Uterus (tissue), 2 donors: Measurements from ENCODE around the gene ADAD2.

Experiments
- POLR2A ChIP-seq, 2 donors: fragments of 450-650 bp; IDR thresholded peaks; one replicate each; pipeline ENCODE4 v1.6.1; 2016; ENCODE audit warnings: antibody characterized with exemption in 2 of 2, mild to moderate bottlenecking in 1 of 2, moderate library complexity in 1 of 2
- TF ChIP-seq, protein P1 (sequence below), 4 experiments: fragments of 200-600 bp in 2 of 4; fragments of 450-650 bp in 2 of 4; sonication (generic) in 2 of 4; IDR thresholded peaks; one replicate each; pipeline ENCODE4 v1.5.1; 2016 to 2019; ENCODE audit warnings: antibody characterized with exemption in 4 of 4, mild to moderate bottlenecking in 2 of 4, moderate library complexity in 1 of 4

- TF ChIP-seq, protein P1, sequence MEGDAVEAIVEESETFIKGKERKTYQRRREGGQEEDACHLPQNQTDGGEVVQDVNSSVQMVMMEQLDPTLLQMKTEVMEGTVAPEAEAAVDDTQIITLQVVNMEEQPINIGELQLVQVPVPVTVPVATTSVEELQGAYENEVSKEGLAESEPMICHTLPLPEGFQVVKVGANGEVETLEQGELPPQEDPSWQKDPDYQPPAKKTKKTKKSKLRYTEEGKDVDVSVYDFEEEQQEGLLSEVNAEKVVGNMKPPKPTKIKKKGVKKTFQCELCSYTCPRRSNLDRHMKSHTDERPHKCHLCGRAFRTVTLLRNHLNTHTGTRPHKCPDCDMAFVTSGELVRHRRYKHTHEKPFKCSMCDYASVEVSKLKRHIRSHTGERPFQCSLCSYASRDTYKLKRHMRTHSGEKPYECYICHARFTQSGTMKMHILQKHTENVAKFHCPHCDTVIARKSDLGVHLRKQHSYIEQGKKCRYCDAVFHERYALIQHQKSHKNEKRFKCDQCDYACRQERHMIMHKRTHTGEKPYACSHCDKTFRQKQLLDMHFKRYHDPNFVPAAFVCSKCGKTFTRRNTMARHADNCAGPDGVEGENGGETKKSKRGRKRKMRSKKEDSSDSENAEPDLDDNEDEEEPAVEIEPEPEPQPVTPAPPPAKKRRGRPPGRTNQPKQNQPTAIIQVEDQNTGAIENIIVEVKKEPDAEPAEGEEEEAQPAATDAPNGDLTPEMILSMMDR (IDR thresholded peaks at IDR 0.05), result no peak
- TF ChIP-seq POLR2A (IDR thresholded peaks at IDR 0.05), result no peak
These were observed 35.1 kb downstream of the ADAD2 start for GRCh38 chr16:84226026-84226425.
